ENCODE results near the gene CTNND2. TPM values are rescaled to one million over a fixed set of nuclear protein-coding genes. Genes with fewer than 3 reads are reported as not detected.

The CTNND2 gene
- total RNA-seq, 1 experiment from 2014 or later, result not detected

DNA sequence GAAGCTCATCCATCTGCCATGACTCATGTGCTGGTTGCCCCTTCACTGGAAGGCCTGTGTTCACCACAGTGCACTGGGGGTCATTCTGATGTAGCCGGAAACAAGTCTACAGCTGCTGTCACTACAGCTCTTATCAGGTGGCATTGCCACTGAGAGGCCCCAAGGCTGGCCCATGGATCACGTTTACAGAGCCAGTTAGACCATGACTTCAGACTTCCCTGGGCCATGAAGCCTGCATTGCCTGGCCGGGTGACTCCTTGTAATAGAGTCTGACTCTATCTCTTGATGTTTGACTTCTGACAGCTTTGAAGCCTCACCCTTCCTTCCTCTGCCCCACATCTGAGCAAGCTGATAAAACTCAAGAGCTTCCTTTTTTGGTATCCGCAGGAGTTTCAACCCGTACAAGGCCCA lies 669.7 kb downstream of the CTNND2 start:
- POLR2A ChIA-PET, result no interaction called here
- CTCF ChIA-PET, result no interaction called here
- TF ChIP-seq, protein P1, sequence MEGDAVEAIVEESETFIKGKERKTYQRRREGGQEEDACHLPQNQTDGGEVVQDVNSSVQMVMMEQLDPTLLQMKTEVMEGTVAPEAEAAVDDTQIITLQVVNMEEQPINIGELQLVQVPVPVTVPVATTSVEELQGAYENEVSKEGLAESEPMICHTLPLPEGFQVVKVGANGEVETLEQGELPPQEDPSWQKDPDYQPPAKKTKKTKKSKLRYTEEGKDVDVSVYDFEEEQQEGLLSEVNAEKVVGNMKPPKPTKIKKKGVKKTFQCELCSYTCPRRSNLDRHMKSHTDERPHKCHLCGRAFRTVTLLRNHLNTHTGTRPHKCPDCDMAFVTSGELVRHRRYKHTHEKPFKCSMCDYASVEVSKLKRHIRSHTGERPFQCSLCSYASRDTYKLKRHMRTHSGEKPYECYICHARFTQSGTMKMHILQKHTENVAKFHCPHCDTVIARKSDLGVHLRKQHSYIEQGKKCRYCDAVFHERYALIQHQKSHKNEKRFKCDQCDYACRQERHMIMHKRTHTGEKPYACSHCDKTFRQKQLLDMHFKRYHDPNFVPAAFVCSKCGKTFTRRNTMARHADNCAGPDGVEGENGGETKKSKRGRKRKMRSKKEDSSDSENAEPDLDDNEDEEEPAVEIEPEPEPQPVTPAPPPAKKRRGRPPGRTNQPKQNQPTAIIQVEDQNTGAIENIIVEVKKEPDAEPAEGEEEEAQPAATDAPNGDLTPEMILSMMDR (IDR thresholded peaks at IDR 0.05; ENCODE audit: unreplicated experiment), result no peak
- H3K27ac Mint-ChIP-seq (ENCODE audit: low read depth, unreplicated experiment), result no peak overlapping the region
- no peaks in the 10 kb centered on the region for H3K27me3 Mint-ChIP-seq (ENCODE audit: insufficient read depth, unreplicated experiment)
- H3K9me3 Mint-ChIP-seq (ENCODE audit: unreplicated experiment), result peaks cover 16% of the 10 kb centered on the region
- no peaks in the 10 kb centered on the region for H3K36me3 Mint-ChIP-seq (ENCODE audit: insufficient read depth, unreplicated experiment)
- H3K4me3 Mint-ChIP-seq (ENCODE audit: unreplicated experiment), result no peak overlapping the region
- intact Hi-C loops (cut with micrococcal nuclease), result no loop called here
- DNase-seq (ENCODE audit: unreplicated experiment), result no peak
- no peaks in the 10 kb centered on the region for H3K4me1 Mint-ChIP-seq (ENCODE audit: insufficient read depth, unreplicated experiment)
- BruUV-seq (replicated peaks), result no TSS peak

DNA sequence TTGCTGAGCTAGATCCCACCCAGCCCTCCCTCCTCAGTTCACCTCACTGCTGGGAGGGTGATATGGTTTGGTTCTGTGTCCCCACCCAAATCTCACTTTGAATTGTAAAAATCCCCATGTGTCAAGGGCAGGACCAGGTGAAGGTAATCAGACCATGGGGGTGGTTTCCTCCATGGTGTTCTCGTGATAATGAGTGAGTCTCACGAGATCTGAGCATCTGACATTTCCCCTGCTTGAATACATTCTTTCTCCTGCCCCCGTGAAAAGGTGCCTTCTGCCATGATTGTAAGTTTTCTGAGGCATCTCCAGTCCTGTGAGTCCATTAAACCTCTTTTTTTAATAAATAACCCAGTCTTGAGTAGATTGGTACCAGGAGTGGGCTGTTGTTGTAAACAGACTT lies 673.4 kb downstream of the CTNND2 start:
- H3K9me3 Mint-ChIP-seq (ENCODE audit: unreplicated experiment), result peaks cover 23% of the 10 kb centered on the region
- H3K4me3 Mint-ChIP-seq (ENCODE audit: unreplicated experiment), result no peak overlapping the region
- H3K36me3 Mint-ChIP-seq (ENCODE audit: insufficient read depth, unreplicated experiment), result peaks cover 6% of the 10 kb centered on the region
- no peaks in the 10 kb centered on the region for H3K27me3 Mint-ChIP-seq (ENCODE audit: insufficient read depth, unreplicated experiment)
- ChIA-PET POLR2A (no interaction called here), CTCF (no interaction called here)
- no peaks in the 10 kb centered on the region for H3K4me1 Mint-ChIP-seq (ENCODE audit: insufficient read depth, unreplicated experiment)
- DNase-seq (ENCODE audit: unreplicated experiment), result no peak
- intact Hi-C loops (cut with micrococcal nuclease), result no loop called here
- no TSS peak for BruUV-seq (replicated peaks)
- no peak overlapping the region for H3K27ac Mint-ChIP-seq (ENCODE audit: low read depth, unreplicated experiment)
- TF ChIP-seq, protein P1 (IDR thresholded peaks at IDR 0.05; ENCODE audit: unreplicated experiment), result no peak

DNA sequence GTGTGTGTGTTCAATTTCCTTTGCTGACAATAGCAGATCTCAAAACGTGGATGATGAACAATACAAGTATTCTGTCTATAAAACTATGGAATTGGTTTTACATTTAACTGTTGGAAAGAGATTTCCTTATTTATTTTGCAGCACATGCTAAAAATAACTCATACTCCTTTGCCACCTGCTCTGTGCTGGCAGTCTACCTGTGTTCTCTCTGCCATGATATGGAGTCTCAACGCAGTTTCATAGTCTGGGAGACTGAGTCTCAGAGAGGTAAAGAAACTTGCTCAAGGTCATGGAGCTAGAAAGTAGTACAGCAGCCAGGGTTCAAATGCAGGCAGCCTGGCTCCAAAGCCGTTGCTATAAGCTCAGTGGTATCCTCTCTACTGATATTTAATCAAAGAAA lies 677.2 kb downstream of the CTNND2 start:
- DNase-seq (ENCODE audit: unreplicated experiment), result no peak
- intact Hi-C loops (cut with micrococcal nuclease), result no loop called here
- Mint-ChIP-seq H3K27ac (ENCODE audit: low read depth, unreplicated experiment) (no peak overlapping the region), H3K9me3 (ENCODE audit: unreplicated experiment) (peaks cover 12% of the 10 kb centered on the region), H3K27me3 (ENCODE audit: insufficient read depth, unreplicated experiment) (no peaks in the 10 kb centered on the region), H3K4me1 (ENCODE audit: insufficient read depth, unreplicated experiment) (no peaks in the 10 kb centered on the region), H3K4me3 (ENCODE audit: unreplicated experiment) (no peak overlapping the region), H3K36me3 (ENCODE audit: insufficient read depth, unreplicated experiment) (peaks cover 6% of the 10 kb centered on the region)
- no TSS peak for BruUV-seq (replicated peaks)
- ChIA-PET POLR2A (no interaction called here), CTCF (no interaction called here)
- TF ChIP-seq, protein P1 (IDR thresholded peaks at IDR 0.05; ENCODE audit: unreplicated experiment), result no peak

DNA sequence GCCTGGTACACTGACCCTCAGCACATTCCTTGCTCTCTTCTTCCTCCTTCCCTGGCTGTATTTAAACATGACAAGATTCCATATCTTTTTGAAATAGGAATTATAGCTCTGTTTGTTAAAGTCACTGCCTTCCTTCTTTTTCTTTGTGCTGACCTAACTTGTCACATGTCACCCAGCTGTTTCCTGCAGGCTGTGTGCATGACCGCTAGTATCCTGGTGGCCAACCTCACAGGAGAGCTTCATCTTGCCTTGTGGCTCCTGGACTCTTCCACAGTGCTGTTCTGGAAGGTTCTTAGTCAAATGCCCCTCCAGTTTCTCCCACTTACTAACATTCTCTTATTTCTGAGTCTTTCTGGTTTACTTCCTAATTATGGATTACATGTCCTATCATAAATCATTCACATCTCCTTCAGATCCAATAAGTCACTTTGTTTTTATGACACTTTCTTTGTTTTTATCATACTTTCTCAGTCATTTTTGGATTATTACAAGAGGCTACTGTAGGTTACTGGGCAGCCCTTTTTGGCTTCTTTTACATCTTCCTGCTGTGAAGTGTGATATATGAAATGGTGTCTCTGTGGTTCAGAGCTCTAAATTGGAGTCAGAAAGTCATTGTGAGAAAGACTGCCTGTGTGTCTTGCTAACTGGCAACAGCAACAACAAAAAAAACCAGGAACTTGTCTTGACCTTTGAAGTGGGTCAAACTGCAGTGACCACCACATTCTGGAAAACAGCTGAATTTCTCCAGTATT lies 679.6 kb downstream of the CTNND2 start:
- intact Hi-C loops (cut with micrococcal nuclease), result no loop called here
- no peaks in the 10 kb centered on the region for H3K27me3 Mint-ChIP-seq (ENCODE audit: insufficient read depth, unreplicated experiment)
- no TSS peak for BruUV-seq (replicated peaks)
- no peaks in the 10 kb centered on the region for H3K4me1 Mint-ChIP-seq (ENCODE audit: insufficient read depth, unreplicated experiment)
- H3K4me3 Mint-ChIP-seq (ENCODE audit: unreplicated experiment), result no peak overlapping the region
- peaks cover 7% of the 10 kb centered on the region for H3K9me3 Mint-ChIP-seq (ENCODE audit: unreplicated experiment)
- TF ChIP-seq, protein P1 (IDR thresholded peaks at IDR 0.05; ENCODE audit: unreplicated experiment), result no peak
- DNase-seq (ENCODE audit: unreplicated experiment), result no peak
- H3K27ac Mint-ChIP-seq (ENCODE audit: low read depth, unreplicated experiment), result no peak overlapping the region
- ChIA-PET CTCF (interaction anchor here (0.5 to 1.8 kb wide), 5 partner anchors 20 to 494 kb away, joined by 3 to 5 read pairs (median 3); no protein-coding TSS in a partner anchor), POLR2A (interaction anchor here (0.6 to 0.7 kb wide), 2 partner anchors 9 to 44 kb away, joined by 3 read pairs; no protein-coding TSS in a partner anchor)
- peaks cover 6% of the 10 kb centered on the region for H3K36me3 Mint-ChIP-seq (ENCODE audit: insufficient read depth, unreplicated experiment)

Measured in MCF 10A (cell line).